ENCODE data around the gene ITPA. TPM values are rescaled to one million over a fixed set of nuclear protein-coding genes. Genes with fewer than 3 reads are reported as not detected.
"Not testable (repeated sequence)": the region's sequence is repeated elsewhere in the genome, so short reads cannot be mapped to it uniquely, and the experiment has no call there.

Gene ITPA
- total RNA-seq, 2 experiments from 2014 or later: 38.2 to 42.1 TPM

- no peak for DNase-seq
- H3K4me1 Mint-ChIP-seq (ENCODE audit: low read depth): peaks cover 7% of the 10 kb centered on the region
- H3K27ac Mint-ChIP-seq: no peak overlapping the region
- CTCF ChIA-PET: no interaction called here
- intact Hi-C loops (cut with micrococcal nuclease): no loop called here
- H3K9me3 Mint-ChIP-seq: no peaks in the 10 kb centered on the region
- no peak overlapping the region for H3K4me3 Mint-ChIP-seq
- peaks cover 9% of the 10 kb centered on the region for H3K27me3 Mint-ChIP-seq (ENCODE audit: low read depth)
- no peaks in the 10 kb centered on the region for H3K36me3 Mint-ChIP-seq (ENCODE audit: low read depth)
These were observed 31.4 kb upstream of the ITPA start for GRCh38 chr20:3177746-3178485.

- CTCF ChIA-PET: no interaction called here
- Mint-ChIP-seq H3K9me3 (no peaks in the 10 kb centered on the region), H3K27me3 (ENCODE audit: low read depth) (no peaks in the 10 kb centered on the region), H3K36me3 (ENCODE audit: low read depth) (no peaks in the 10 kb centered on the region), H3K27ac (no peak overlapping the region), H3K4me1 (ENCODE audit: low read depth) (no peaks in the 10 kb centered on the region), H3K4me3 (no peak overlapping the region)
- DNase-seq: no peak
- intact Hi-C loops (cut with micrococcal nuclease): no loop called here
These were observed 29.0 kb upstream of the ITPA start for GRCh38 chr20:3180319-3180718.

- no peak overlapping the region for H3K27ac Mint-ChIP-seq
- DNase-seq: no peak
- CTCF ChIA-PET: interaction anchor here (0.6 kb wide), 1 partner anchor 1776 kb away, joined by 3 read pairs; no protein-coding TSS in a partner anchor
- H3K9me3 Mint-ChIP-seq: no peaks in the 10 kb centered on the region
- no peaks in the 10 kb centered on the region for H3K4me1 Mint-ChIP-seq (ENCODE audit: low read depth)
- H3K27me3 Mint-ChIP-seq (ENCODE audit: low read depth): no peaks in the 10 kb centered on the region
- intact Hi-C loops (cut with micrococcal nuclease): no loop called here
- H3K4me3 Mint-ChIP-seq: no peak overlapping the region
- H3K36me3 Mint-ChIP-seq (ENCODE audit: low read depth): peaks cover 1% of the 10 kb centered on the region
These were observed 28.0 kb upstream of the ITPA start for GRCh38 chr20:3181270-3181669.

- H3K9me3 Mint-ChIP-seq; DNase-seq; intact Hi-C loops (cut with micrococcal nuclease); H3K27ac Mint-ChIP-seq; H3K36me3 Mint-ChIP-seq (ENCODE audit: low read depth); H3K27me3 Mint-ChIP-seq (ENCODE audit: low read depth); H3K4me3 Mint-ChIP-seq; CTCF ChIA-PET; H3K4me1 Mint-ChIP-seq (ENCODE audit: low read depth): not testable (repeated sequence)
These were observed 26.9 kb upstream of the ITPA start for GRCh38 chr20:3182429-3182828.

- intact Hi-C loops (cut with micrococcal nuclease): no loop called here
- no peaks in the 10 kb centered on the region for H3K4me1 Mint-ChIP-seq (ENCODE audit: low read depth)
- no peak for DNase-seq
- no peak overlapping the region for H3K27ac Mint-ChIP-seq
- CTCF ChIA-PET: interaction anchor here (0.7 to 1.2 kb wide), 2 partner anchors 9 to 130 kb away, joined by 3 read pairs; no protein-coding TSS in a partner anchor
- H3K36me3 Mint-ChIP-seq (ENCODE audit: low read depth): peaks cover 3% of the 10 kb centered on the region
- H3K4me3 Mint-ChIP-seq: no peak overlapping the region
- no peaks in the 10 kb centered on the region for H3K9me3 Mint-ChIP-seq
- H3K27me3 Mint-ChIP-seq (ENCODE audit: low read depth): no peaks in the 10 kb centered on the region
These were observed 25.2 kb upstream of the ITPA start for GRCh38 chr20:3183896-3184612.

- H3K36me3 Mint-ChIP-seq (ENCODE audit: low read depth): peaks cover 19% of the 10 kb centered on the region
- H3K9me3 Mint-ChIP-seq; H3K4me3 Mint-ChIP-seq; intact Hi-C loops (cut with micrococcal nuclease); CTCF ChIA-PET; H3K27ac Mint-ChIP-seq; DNase-seq; H3K27me3 Mint-ChIP-seq (ENCODE audit: low read depth); H3K4me1 Mint-ChIP-seq (ENCODE audit: low read depth): not testable (repeated sequence)
These were observed 21.4 kb upstream of the ITPA start for GRCh38 chr20:3187861-3188260.

- no peak overlapping the region for H3K4me3 Mint-ChIP-seq
- DNase-seq: no peak
- H3K27ac Mint-ChIP-seq: no peak overlapping the region
- CTCF ChIA-PET: no interaction called here
- H3K9me3 Mint-ChIP-seq: no peaks in the 10 kb centered on the region
- peaks cover 19% of the 10 kb centered on the region for H3K36me3 Mint-ChIP-seq (ENCODE audit: low read depth)
- intact Hi-C loops (cut with micrococcal nuclease): no loop called here
- H3K4me1 Mint-ChIP-seq (ENCODE audit: low read depth): no peaks in the 10 kb centered on the region
- no peaks in the 10 kb centered on the region for H3K27me3 Mint-ChIP-seq (ENCODE audit: low read depth)
These were observed 20.4 kb upstream of the ITPA start for GRCh38 chr20:3188823-3189413.

GRCh38 chr20:3189561-3190131, 19.7 kb upstream of the ITPA start:
- CTCF ChIA-PET: no interaction called here
- peaks cover 19% of the 10 kb centered on the region for H3K36me3 Mint-ChIP-seq (ENCODE audit: low read depth)
- no peaks in the 10 kb centered on the region for H3K9me3 Mint-ChIP-seq
- H3K4me1 Mint-ChIP-seq (ENCODE audit: low read depth): no peaks in the 10 kb centered on the region
- H3K27me3 Mint-ChIP-seq (ENCODE audit: low read depth): no peaks in the 10 kb centered on the region
- H3K27ac Mint-ChIP-seq: peak overlapping the region; percentile 37
- intact Hi-C loops (cut with micrococcal nuclease): no loop called here
- no peak overlapping the region for H3K4me3 Mint-ChIP-seq
- DNase-seq: no peak

GRCh38 chr20:3190681-3191111, 18.6 kb upstream of the ITPA start:
- intact Hi-C loops (cut with micrococcal nuclease): no loop called here
- Mint-ChIP-seq H3K9me3 (no peaks in the 10 kb centered on the region), H3K27ac (peak overlapping the region; percentile 46), H3K4me1 (ENCODE audit: low read depth) (peaks cover 6% of the 10 kb centered on the region), H3K27me3 (ENCODE audit: low read depth) (no peaks in the 10 kb centered on the region), H3K4me3 (no peak overlapping the region), H3K36me3 (ENCODE audit: low read depth) (peaks cover 25% of the 10 kb centered on the region)
- CTCF ChIA-PET: no interaction called here
- no peak for DNase-seq

- CTCF ChIA-PET: interaction anchor here (0.6 kb wide), 1 partner anchor 139 kb away, joined by 4 read pairs; no protein-coding TSS in a partner anchor
- peaks cover 32% of the 10 kb centered on the region for H3K36me3 Mint-ChIP-seq (ENCODE audit: low read depth)
- no peak overlapping the region for H3K4me3 Mint-ChIP-seq
- H3K9me3 Mint-ChIP-seq: no peaks in the 10 kb centered on the region
- peaks cover 10% of the 10 kb centered on the region for H3K4me1 Mint-ChIP-seq (ENCODE audit: low read depth)
- H3K27ac Mint-ChIP-seq: peak overlapping the region; percentile 17
- DNase-seq: no peak
- intact Hi-C loops (cut with micrococcal nuclease): no loop called here
- H3K27me3 Mint-ChIP-seq (ENCODE audit: low read depth): no peaks in the 10 kb centered on the region
These were observed 16.9 kb upstream of the ITPA start for GRCh38 chr20:3192226-3193015.

- CTCF ChIA-PET: no interaction called here
- no peak for DNase-seq
These were observed 15.3 kb upstream of the ITPA start for GRCh38 chr20:3193806-3194616.

More at GRCh38 chr20:3193806-3194616, 15.3 kb upstream of the ITPA start:
- no peaks in the 10 kb centered on the region for H3K27me3 Mint-ChIP-seq (ENCODE audit: low read depth)
- H3K27ac Mint-ChIP-seq: no peak overlapping the region
- H3K9me3 Mint-ChIP-seq: no peaks in the 10 kb centered on the region
- intact Hi-C loops (cut with micrococcal nuclease): no loop called here
- no peak overlapping the region for H3K4me3 Mint-ChIP-seq
- peaks cover 10% of the 10 kb centered on the region for H3K4me1 Mint-ChIP-seq (ENCODE audit: low read depth)
- peaks cover 37% of the 10 kb centered on the region for H3K36me3 Mint-ChIP-seq (ENCODE audit: low read depth)
